ENCODE data around the gene PPP1R8. TPM values are rescaled to one million over a fixed set of nuclear protein-coding genes. Genes with fewer than 3 reads are reported as not detected.

Gene PPP1R8
- total and polyA plus RNA-seq, 9 of the 15 experiments (the other 6 are each of a cell fraction or from before 2014, with no cell fraction given): 16.2 to 107 (median 75.3) TPM

DNA sequence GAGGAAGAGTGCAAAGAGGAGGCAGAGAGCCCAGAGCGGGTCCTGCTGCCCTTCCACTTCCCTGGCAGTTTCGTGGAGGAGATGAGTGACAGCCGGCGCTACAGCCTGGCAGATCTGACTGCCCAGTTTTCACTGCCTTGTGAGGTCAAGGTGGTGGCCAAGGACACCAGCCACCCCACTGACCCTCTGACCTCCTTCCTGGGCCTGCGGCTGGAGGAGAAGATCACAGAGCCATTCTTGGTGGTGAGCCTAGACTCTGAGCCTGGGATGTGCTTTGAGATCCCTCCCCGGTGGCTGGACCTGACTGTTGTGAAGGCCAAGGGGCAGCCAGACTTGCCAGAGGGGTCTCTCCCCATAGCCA, 51.9 kb downstream of the PPP1R8 start:
- BruUV-seq (replicated peaks): no TSS peak
- H3K36me3 ChIP-seq (ENCODE audit: control insufficient read depth, insufficient read depth, low read length): peaks cover 41% of the 10 kb centered on the region; the same call in 2 of the 3 replicates
- H3K79me2 ChIP-seq (ENCODE audit: control insufficient read depth, insufficient read depth, low read length): no peaks in the 10 kb centered on the region
- no peak overlapping the region for H3K4me2 ChIP-seq (ENCODE audit: insufficient read depth, low read length)
- no peaks in the 10 kb centered on the region for H3K27me3 ChIP-seq (ENCODE audit: control insufficient read depth in 2 of 2, insufficient read depth in 2 of 2, low read length in 2 of 2)
- intact Hi-C loops (cut with micrococcal nuclease): no loop called here
- H3K9ac ChIP-seq (ENCODE audit: insufficient read depth in 1 of 2, low read depth in 2 of 2, low read length in 2 of 2): peak overlapping the region in 1 of 2 experiments; percentile 33; a peak in 1 of 4 replicates
- H3K27ac ChIP-seq (ENCODE audit: extremely low read depth, low read depth, low read length): no peak overlapping the region
- no peak for ATAC-seq
- H3K9me3 ChIP-seq (replicated peaks; ENCODE audit: control insufficient read depth, insufficient read depth, low read depth, low read length): no peaks in the 10 kb centered on the region
- H4K20me1 ChIP-seq (replicated peaks; ENCODE audit: control insufficient read depth, insufficient read depth, low read length): no peaks in the 10 kb centered on the region
- no peak for FAIRE-seq
- ChIA-PET CTCF (ENCODE audit: low intra/inter-chr PET ratio) (no interaction called here), POLR2A (no interaction called here)
- no peak overlapping the region for H3K4me3 ChIP-seq
- H2AFZ ChIP-seq (ENCODE audit: low read depth, low read length): no peak overlapping the region
- peaks cover 2 to 24% of the 10 kb centered on the region in 2 experiments; a peak in 3 of 5 replicates for H3K4me1 ChIP-seq (replicated peaks in 1 of 2; ENCODE audit: control insufficient read depth in 2 of 2, insufficient read depth in 2 of 2, low read length in 2 of 2)
- WGBS (ENCODE audit: insufficient coverage, low coverage, missing lambda C conversion rate): 78% methylated on average over 6 of the region's 6 CpGs
- in situ Hi-C loops (cut with MboI): no loop called here
- H3K9me1 ChIP-seq (ENCODE audit: control insufficient read depth, insufficient read depth, low read length): peaks cover 4% of the 10 kb centered on the region
- DNase-seq (ENCODE audit: extremely low read depth in 1 of 4, low spot score in 3 of 4): no peak
- no peak for TF ChIP-seq TRIM24 (IDR thresholded peaks at IDR 0.05)
- TF ChIP-seq, protein P1, sequence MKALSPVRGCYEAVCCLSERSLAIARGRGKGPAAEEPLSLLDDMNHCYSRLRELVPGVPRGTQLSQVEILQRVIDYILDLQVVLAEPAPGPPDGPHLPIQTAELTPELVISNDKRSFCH (CRISPR knock-in tag; IDR thresholded peaks at IDR 0.05): no peak
- TF ChIP-seq, protein P1 (tag; IDR thresholded peaks at IDR 0.05): no peak
- TF ChIP-seq, protein P2, sequence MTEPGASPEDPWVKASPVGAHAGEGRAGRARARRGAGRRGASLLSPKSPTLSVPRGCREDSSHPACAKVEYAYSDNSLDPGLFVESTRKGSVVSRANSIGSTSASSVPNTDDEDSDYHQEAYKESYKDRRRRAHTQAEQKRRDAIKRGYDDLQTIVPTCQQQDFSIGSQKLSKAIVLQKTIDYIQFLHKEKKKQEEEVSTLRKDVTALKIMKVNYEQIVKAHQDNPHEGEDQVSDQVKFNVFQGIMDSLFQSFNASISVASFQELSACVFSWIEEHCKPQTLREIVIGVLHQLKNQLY (CRISPR knock-in tag; conservative IDR thresholded peaks at IDR 0.05): no peak
- TF ChIP-seq, protein P3, sequence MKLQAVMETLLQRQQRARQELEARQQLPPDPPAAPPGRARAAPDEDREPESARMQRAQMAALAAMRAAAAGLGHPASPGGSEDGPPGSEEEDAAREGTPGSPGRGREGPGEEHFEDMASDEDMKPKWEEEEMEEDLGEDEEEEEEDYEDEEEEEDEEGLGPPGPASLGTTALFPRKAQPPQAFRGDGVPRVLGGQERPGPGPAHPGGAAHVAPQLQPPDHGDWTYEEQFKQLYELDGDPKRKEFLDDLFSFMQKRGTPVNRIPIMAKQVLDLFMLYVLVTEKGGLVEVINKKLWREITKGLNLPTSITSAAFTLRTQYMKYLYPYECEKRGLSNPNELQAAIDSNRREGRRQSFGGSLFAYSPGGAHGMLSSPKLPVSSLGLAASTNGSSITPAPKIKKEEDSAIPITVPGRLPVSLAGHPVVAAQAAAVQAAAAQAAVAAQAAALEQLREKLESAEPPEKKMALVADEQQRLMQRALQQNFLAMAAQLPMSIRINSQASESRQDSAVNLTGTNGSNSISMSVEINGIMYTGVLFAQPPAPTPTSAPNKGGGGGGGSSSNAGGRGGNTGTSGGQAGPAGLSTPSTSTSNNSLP (IDR thresholded peaks at IDR 0.05; ENCODE audit: borderline replicate concordance, low read depth, low read length): no peak
- TF ChIP-seq, protein P4, sequence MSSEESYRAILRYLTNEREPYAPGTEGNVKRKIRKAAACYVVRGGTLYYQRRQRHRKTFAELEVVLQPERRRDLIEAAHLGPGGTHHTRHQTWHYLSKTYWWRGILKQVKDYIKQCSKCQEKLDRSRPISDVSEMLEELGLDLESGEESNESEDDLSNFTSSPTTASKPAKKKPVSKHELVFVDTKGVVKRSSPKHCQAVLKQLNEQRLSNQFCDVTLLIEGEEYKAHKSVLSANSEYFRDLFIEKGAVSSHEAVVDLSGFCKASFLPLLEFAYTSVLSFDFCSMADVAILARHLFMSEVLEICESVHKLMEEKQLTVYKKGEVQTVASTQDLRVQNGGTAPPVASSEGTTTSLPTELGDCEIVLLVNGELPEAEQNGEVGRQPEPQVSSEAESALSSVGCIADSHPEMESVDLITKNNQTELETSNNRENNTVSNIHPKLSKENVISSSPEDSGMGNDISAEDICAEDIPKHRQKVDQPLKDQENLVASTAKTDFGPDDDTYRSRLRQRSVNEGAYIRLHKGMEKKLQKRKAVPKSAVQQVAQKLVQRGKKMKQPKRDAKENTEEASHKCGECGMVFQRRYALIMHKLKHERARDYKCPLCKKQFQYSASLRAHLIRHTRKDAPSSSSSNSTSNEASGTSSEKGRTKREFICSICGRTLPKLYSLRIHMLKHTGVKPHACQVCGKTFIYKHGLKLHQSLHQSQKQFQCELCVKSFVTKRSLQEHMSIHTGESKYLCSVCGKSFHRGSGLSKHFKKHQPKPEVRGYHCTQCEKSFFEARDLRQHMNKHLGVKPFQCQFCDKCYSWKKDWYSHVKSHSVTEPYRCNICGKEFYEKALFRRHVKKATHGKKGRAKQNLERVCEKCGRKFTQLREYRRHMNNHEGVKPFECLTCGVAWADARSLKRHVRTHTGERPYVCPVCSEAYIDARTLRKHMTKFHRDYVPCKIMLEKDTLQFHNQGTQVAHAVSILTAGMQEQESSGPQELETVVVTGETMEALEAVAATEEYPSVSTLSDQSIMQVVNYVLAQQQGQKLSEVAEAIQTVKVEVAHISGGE (CRISPR knock-in tag; IDR thresholded peaks at IDR 0.05): no peak
- no peak for TF ChIP-seq DACH1 (IDR thresholded peaks at IDR 0.05; ENCODE audit: partially characterized antibody)
- no peak for TF ChIP-seq EP300 (IDR thresholded peaks at IDR 0.05; ENCODE audit: low read length)
- no peak for TF ChIP-seq ZKSCAN3 (CRISPR knock-in tag; IDR thresholded peaks at IDR 0.05)
- TF ChIP-seq, protein P5, sequence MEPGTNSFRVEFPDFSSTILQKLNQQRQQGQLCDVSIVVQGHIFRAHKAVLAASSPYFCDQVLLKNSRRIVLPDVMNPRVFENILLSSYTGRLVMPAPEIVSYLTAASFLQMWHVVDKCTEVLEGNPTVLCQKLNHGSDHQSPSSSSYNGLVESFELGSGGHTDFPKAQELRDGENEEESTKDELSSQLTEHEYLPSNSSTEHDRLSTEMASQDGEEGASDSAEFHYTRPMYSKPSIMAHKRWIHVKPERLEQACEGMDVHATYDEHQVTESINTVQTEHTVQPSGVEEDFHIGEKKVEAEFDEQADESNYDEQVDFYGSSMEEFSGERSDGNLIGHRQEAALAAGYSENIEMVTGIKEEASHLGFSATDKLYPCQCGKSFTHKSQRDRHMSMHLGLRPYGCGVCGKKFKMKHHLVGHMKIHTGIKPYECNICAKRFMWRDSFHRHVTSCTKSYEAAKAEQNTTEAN (CRISPR knock-in tag; IDR thresholded peaks at IDR 0.05): no peak

Measured in K562 (cell line).